DMS153 treated with DMSO at 0.1 percent for 48 hours (cell line): ENCODE measurements around the gene NAB2.
"Not testable (repeated sequence)": the region's sequence is repeated elsewhere in the genome, so short reads cannot be mapped to it uniquely, and the experiment has no call there.

Experiments used
- DNase-seq: peaks from one replicate; lab custom pipeline; 2025; ENCODE audit not compliant: unreplicated experiment; lab: John Stamatoyannopoulos, UW

Gene NAB2

GRCh38 chr12:57063991-57064685 is 24.8 kb upstream of the NAB2 start:
- no peak for DNase-seq

- DNase-seq = no peak
These were observed 22.7 kb upstream of the NAB2 start for GRCh38 chr12:57066245-57066644.

GRCh38 chr12:57069523-57069922 is 19.4 kb upstream of the NAB2 start:
- peak; percentile 53 for DNase-seq

GRCh38 chr12:57072661-57073060 is 16.3 kb upstream of the NAB2 start:
- DNase-seq = no peak

GRCh38 chr12:57073566-57074450 is 15.1 kb upstream of the NAB2 start:
- not testable (repeated sequence) for DNase-seq

GRCh38 chr12:57078519-57079404 is 10.2 kb upstream of the NAB2 start, which contains the start of gene NEMP1:
Gene NEMP1 (minus strand): TSS chr12:57078791. CDS start chr12:57078745, 46 bp downstream.
- peak; percentile 99 for DNase-seq

GRCh38 chr12:57079821-57080220 is 9.1 kb upstream of the NAB2 start:
- no peak for DNase-seq

- DNase-seq = no peak
These were observed 8.1 kb upstream of the NAB2 start for GRCh38 chr12:57080855-57081254.

GRCh38 chr12:57085999-57086492 is 2.9 kb upstream of the NAB2 start:
- no peak for DNase-seq

GRCh38 chr12:57086493-57087009 is 2.4 kb upstream of the NAB2 start:
- DNase-seq = no peak

GRCh38 chr12:57087010-57087690 is 1.8 kb upstream of the NAB2 start:
- no peak for DNase-seq

- DNase-seq = no peak
These were observed 1.1 kb upstream of the NAB2 start for GRCh38 chr12:57087691-57088353.

GRCh38 chr12:57089271-57090245 is 644 bp downstream of the NAB2 start:
- no peak for DNase-seq

GRCh38 chr12:57090490-57090889 is 1.6 kb downstream of the NAB2 start:
- DNase-seq = no peak

- DNase-seq = no peak
These were observed 2.2 kb downstream of the NAB2 start for GRCh38 chr12:57090924-57091637.

GRCh38 chr12:57091638-57092528 is 3.0 kb downstream of the NAB2 start:
- DNase-seq = no peak

- no peak for DNase-seq
These were observed 3.6 kb downstream of the NAB2 start for GRCh38 chr12:57092529-57092862.
